ENCODE data around the gene BBC3. TPM values are rescaled to one million over a fixed set of nuclear protein-coding genes. Genes with fewer than 3 reads are reported as not detected.

BBC3 gene
- total RNA-seq, 1 donor from 2014 or later: 13.2 TPM

DNA sequence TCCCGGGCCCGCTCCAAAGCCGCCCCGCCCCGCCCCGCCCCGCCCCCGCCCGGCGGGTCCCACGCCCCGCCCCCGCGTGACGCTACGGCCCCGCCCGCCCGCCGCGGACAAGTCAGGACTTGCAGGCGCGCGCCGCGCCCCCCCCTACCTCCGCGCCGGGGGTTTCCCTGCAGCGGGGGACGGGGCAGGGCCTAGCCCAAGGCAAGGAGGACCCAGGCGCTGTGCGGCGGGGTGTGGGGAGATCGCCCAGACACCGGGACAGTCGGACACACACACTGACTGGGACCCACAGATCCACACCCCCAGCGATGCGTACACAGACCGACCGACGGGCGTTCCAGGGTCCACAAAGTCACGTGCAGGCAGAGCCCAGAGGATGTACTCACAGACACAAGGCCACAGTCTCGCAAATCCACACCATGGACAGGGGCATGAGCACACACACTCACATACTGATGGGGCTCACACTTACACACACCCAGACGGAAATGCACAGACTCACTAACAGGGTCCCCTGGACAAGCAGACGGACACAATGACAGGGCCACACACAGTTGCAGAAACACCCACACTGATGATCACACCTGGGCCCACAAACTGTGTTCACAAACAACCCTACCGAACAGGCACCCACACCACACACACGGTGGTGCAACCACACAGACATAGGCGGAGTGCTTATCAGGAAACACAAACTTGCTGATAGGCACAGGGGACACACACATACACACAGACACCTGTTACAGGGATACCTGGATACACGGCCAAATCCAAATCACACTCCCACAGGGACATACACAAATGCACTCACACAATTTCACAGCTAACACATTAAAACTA is 436 bp upstream of the BBC3 start:
- peak; percentile 90 for DNase-seq (ENCODE audit: low read depth)

DNA sequence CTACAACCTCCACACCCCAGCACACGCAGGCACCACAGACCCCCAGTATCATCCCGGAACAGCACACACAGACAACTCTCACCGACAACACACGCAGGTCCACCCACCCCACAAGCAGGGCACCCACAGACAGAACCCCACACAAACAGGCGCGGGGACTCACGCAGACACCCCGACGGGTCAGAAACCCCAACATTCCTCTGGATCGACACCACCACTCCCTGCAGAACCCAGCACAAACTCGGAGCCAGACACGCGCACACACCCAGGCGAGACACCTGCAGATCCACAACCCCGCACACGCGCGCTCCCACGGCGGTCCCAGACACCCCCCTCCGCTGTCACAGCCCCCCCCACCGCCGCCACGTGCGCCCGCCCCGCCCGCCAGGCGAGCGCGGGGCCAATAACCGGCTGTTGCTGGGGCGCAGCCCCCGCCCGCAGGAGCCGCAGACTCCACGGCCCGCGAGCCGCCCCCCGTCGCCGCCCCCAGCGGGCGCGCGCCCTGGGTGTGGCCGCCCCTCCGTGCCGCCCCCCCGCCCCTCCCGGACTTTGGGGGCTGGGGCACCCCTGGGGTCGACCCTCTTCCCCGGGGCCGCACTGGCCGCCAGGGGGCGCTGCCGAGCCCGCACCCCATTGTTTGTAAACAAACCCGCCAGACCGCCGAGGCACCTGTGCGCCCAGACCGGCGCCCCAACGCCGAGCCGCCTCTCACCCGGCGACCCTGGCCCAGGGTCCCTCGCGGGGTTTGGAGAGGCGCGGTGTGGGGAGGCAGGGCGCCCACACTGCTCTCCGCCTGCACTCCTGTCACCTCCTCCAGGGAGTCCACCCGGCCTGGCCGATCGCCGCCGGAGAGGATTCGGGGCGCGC is 712 bp downstream of the BBC3 start:
- peak; percentile 70 for DNase-seq (ENCODE audit: low read depth)

DNA sequence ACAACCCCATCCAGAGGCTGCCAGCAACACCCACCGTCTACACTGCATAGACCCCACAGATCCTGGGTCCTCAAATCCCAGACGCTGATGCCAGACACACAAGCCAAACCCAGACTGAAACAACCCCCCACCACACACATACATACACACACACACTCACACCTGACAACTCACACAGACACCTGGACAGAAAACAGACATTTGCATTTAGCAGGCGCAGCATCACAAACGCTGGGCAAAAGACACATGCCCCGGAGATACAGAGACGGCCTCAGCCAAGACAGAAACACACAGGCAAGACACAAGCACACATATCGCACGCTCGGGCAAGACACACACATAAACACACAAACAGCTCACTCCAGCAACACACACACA is 1.3 kb downstream of the BBC3 start:
- DNase-seq (ENCODE audit: low read depth): no peak

DNA sequence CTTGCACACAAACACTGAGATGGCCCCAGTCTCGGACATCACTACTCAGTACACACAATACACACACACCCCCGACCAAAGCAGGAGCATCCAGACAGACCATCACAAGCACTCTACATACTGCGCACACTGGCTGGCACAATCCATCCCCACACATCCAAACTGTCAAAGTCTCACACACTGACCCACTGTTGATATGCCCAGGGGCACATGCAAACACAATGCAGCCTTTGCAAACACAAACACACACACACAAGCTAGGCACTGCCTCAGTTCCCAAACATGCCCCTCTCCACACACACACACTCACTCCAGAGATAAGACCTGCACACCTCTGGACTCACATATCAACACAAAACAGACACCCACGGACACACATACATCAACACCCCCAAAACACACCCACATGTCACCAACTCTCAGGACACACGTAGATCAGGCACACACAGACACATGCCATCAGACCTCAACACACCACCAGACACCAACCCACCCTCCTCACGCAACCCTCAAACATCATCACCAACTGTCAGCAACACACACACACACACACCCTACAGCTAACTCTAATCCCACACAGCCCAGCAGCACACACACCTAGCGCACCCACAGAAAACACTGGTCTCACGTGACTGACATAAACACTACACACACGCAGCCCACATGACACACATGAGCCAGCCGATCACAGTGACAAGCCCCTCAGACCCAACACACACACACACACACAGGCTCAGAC is 1.9 kb downstream of the BBC3 start:
- DNase-seq (ENCODE audit: low read depth): peak; percentile 51

DNA sequence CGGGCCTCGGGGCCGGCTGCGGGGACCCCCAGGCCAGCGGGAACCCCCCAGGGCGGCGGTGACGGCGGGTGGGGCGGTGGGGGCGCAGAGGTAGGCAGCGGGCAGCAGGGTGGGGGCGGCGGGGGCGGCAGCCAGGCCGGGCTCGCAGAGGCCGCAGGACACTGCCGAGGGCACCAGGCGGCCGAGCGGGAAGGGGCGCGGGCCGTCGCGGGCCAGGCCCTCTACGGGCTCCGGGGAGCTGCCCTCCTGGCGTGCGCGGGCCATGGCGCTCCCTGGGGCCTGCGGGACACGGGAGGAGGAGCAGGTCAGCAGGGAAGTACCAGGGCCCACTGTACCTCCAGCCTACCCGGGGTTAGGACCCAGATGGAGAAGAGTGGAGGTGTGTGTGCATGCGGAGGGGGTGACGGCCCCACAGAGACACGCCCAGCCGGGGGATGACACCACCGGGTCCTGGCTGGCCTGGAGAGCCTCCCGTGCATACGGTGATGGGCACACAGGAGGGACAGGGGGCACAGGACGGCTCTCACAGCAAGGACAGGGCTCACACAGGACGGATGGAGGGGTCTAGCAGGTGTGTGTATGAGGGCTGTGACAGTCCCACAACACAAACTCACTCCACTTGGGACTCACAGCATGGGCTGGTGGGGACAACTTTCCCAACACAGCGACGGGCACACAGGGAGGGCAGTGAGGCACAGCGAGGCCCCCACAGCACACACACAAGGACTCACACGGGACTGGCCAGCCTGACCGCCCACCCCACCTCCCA is 2.6 kb downstream of the BBC3 start:
- peak; percentile 62 for DNase-seq (ENCODE audit: low read depth)

DNA sequence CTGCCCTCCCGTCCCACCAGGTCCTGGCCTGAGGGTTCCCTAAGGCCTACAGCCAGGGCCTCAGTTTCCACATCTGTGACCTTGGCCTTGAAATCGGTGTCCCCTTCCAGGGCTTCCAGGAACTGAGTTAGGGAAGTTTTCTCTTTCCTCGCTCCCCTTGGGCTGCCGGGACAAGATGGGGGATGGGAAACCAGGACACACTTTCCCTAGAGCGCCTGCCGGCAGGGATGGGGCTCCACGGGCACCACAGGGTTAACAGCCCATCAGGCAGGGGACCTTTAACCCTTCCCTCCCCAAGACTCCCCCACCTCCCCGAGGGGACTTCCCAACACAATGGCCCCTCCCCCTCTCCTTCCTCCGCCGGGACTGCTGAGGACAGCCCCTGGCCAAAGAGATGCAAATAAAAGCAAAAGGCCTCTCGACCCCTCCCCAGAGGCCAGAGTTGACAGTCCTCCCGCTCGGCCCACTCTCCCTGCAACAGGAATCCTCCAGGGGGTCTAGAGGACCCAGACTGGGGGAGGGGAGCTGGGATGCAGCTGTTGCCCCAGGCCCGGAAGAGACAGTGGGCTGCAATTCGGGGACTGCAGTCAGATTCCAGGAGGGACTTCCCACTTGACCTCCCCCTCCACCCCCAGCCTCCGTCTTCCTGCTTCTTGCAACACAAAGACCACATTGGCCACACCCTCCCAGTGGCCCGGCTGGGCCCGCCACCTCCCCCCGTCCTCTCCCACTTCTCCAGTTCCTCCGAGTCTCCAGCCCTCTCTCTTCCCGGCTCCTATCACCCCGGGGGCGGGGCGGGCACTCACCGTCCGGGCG is 3.4 kb downstream of the BBC3 start:
- peak; percentile 94 for DNase-seq (ENCODE audit: low read depth)

DNA sequence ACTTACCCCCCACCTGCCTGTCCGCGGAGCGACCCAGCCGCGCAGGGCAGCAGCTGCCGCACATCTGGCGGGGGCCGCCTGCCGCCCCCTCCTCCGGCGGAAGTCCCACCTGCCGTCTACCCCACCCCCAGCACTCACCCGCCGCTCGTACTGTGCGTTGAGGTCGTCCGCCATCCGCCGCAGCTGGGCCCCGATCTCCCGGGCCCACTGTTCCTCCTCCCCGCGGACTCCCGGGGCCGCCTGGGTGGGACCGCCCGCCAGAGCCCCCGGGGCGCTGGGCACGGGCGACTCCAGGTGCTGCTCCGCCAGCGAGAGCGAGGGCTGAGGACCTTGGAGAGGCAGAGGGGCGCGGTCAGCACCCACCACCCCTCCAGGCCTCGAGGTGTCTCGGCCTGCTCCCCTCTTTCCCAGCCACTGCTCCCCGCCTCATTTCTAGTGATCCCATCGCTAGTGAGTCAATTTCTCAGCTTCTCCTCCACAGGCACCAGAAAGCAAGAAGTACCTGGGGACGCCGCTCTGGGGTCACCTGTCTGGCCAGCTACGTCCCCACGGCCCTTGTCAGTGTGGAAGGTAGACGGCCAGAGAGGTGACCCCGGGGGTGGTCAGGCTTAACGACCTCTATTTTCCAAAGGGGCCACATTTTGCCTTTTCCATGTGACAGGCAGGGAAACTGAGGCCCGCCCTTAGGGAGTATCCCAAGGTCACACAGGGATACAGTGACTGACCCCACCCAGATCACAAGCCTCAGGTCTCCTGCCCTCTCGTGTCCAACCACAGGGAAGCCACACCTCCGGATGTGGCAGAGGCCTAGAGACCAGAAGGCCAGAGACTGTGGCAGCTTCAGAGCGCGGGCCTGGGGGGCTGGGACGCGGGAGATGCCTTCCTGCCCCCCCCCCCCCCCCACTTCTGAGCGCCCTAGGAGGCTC is 4.3 kb downstream of the BBC3 start:
- DNase-seq (ENCODE audit: low read depth): peak; percentile 96

DNA sequence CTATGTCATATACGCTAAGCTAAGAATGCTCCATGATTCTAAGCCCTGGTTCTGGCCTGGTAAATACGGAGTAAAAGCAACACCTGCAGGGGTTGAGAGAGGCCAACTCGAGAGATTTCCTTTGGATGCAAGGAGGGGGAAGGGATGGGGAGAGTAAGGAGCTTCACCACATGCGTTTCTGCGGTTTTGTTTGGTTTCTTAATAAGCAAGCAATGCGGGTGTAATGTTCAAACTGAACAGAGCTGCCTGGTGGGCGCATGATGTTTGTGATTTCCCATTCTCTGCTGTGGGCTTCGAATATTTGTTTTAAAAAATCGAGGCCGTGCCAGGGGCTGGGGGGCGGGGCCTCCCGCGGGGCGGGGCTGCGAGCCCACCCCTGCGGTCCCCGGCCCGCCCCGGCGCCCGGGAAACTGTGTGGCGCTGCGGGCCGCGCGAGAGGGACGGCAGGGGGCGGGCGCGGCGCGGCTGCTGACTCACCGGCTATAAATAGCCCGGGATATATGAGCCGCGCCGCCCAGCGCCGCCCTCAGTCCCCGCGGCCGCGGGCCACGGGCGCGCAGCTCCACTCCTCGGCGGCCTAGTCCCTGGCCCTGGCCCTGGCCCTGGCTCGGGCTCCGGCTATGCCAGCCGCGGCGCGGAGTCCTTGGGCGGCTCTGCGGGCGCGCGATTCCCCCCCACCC is 5.1 kb downstream of the BBC3 start:
- DNase-seq (ENCODE audit: low read depth): peak; percentile 88

DNA sequence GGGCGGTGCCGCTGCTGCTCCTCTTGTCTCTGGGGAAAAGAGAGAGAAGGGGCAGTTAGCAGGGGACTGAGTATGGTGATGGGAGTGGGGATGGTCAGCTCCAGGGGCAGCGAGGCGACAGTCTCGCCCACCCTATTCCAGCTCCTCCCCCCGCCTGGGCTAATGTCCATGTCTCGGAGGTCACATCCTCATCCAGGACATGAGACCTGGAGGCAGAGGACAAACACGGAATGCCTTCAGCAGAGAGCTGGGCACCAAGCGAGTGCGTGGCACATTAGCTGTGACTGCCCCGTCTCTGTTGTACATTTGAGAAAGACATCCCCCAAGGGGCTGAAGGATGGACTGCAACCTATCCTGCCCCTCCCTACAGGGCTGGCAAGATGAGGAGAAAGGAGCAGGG is 9.1 kb downstream of the BBC3 start:
- DNase-seq (ENCODE audit: low read depth): no peak

DNA sequence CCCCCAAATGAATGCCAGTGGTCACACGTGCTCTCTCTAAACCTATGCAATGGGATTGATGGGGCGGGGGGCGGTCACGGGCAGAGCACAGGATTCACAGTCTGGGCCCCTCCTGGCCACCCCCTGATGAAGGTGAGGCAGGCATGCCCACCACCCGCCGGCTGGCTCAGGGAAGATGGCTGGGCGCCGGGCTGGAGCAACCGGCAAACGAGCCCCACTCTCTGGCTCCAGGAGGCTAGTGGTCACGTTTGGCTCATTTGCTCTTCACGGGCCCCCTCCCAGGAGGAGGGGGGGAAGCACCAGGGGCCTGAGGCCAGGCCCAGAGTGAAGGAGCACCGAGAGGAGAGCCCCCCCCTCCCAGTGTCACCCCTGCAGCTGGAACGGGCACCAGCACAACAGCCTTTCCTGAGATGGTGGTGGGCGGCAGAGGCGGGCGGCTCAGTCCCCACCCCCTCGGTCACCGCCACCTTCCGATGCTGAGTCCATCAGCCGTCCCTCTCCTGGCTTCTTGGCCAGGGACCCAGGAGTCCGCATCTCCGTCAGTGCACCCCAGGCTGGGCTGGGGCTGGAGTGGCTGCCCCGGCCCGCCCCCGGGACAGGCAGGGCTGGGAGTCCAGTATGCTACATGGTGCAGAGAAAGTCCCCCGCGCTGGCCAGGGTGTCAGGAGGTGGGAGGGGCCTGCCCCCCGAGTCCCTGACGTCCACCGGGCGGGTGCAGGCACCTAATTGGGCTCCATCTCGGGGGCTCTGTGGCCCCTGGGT is 9.7 kb downstream of the BBC3 start:
- no peak for DNase-seq (ENCODE audit: low read depth)

DNA sequence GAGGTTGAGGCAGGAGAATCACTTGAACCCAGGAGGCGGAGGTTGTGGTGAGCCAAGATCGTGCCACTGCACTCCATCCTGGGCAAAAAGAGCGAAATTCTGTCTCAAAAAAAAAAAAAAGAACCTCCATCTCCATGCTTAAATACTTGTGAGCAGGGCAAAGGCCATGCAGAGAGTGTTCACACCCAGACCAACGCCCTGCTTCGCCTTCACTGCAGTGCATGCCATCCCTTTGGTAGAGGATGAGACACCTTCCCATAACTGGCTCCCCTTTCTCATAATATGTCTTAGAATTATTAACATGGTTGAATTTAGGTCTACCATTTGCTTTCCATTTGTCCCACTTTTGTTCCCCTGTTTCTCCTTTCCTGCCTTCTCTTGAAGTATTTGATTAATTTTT is 15.4 kb downstream of the BBC3 start:
- no peak for DNase-seq (ENCODE audit: low read depth)

DNA sequence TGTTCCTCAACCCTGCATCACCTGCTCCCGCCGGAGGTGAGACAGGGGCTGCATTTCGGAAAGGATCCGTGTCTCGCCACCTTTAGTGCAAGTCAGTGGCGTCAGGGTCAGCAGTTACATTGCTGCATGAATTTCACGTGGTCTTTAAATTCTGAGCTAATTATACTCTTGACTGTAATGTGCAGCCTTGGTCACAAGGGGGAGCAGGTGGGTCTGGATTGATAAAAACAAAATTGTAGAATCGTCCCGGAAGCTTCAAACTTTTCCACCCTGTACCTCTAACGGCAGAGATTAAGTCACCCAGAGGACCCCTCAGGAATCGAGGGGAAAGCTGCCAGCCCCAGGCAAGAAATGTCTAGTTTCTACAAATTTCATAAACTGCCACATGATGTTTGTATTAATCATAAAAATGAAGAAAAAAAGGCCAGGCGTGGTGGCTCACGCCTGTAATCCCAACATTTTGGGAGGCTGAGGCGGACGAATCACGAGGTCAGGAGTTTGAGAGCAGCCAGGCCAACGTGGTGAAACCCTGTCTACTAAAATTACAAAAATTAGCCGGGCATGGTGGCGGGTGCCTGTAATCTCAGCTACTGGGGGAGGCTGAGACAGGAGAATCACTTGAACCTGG is 20.2 kb downstream of the BBC3 start:
- peak; percentile 85 for DNase-seq (ENCODE audit: low read depth)

DNA sequence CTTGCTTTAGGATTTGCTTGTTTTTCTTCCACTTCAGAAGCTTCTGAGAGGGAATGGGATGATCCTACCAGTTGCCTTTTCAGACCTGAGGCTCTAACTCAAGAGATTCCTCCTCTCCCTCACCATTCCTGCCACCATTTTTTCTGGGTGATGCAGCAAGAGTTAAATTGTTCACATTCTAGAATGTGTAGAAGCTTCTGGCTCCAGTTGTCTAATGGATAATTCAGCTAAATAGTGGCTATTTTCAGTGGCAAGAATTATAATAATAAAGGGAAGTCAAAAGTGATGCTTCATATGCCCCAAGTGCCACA is 20.9 kb downstream of the BBC3 start:
- no peak for DNase-seq (ENCODE audit: low read depth)

DNA sequence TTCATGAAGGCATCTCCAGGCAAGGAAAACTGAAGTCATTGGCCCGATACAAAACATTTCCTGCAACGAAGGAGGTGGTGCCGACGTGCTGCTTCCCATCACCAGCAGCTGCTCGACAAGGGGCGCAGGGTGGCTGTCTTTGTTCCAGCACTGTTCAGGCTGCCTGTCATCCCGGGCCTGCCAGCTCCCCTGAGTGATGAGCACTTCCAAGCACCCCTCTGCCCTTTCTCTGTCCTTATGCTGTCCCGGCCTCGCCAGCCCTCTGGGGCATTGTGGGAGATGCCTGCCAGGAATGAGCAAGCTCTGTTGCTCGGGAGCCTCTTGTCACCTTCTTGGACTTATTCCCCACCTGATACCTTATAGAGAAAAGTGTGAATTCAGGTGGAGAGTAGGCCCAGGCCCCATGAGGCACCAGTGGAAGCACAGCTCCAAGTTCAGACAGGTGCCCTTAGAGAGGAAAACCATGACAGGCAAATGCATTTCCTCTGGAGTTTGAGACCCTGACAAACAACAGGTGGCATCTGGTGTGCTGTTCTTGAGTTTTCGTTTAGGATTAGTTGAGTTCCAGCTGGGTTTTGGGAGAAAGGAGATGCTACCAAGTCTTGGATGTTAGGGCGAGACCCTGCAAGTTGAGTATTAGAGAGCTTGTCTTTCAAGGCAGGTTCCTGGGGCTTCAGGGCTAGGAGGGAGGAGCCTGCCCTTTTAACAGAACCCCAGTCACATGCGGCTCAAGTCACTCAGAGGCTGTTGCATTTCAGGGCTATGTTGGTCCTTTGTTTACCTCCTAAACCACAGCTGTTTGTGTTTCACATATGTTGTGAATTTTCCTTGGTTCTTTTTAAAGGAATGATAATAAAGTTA is 21.4 kb downstream of the BBC3 start:
- DNase-seq (ENCODE audit: low read depth): no peak

DNA sequence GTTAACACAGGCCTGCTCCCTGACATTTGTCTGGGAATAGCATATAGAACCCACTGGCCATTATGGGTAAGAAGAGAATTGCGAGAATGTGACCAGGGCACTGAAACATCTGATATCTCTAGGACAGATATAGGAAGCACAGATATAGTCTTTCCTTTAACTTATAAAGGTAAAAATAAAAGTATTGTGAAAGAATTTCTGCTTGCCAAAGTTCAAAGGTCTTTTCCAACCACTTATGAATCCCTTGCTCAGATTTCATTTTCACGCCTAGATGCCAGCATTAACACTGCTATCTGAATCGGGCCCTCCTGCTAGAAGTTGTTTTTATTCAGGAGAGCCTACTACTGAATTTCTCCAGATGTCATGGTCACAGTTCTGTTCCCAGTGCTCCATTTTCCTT is 27.7 kb downstream of the BBC3 start:
- no peak for DNase-seq (ENCODE audit: low read depth)

DNA sequence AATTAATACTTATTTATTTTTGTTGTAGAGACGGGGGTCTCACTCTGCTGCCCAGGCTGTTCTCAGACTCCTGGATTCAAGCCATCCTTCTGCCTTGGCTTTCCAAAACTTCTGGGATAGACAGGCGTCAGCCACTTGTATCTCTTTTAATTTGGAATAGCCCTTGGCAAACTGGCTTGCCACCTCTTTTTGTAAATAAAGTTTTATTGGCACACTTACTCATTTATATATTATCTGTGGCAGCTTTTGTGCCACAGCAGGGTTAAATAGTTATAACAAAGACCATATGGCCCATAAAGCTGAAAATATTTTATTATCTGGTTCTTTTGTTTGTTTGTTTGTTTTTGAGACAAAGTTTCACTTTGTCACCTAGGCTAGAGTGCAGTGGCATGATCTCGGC is 30.5 kb downstream of the BBC3 start:
- no peak for DNase-seq (ENCODE audit: low read depth)

Measured in myocyte (in vitro differentiated cells).